Stromal cell of bone marrow (primary cell): Measurements from ENCODE around the gene CEMP1.

ENCODE experiments used
- DNase-seq: peaks from one replicate; pipeline ENCODE4 v3.0.0-alpha.2; 2012; ENCODE audit warnings: low read depth

The CEMP1 gene

GRCh38 chr16:2500430-2500917, 30.7 kb downstream of the CEMP1 start:
- no peak for DNase-seq

- DNase-seq = no peak
Observed at GRCh38 chr16:2499890-2500429, 31.2 kb downstream of the CEMP1 start.

- no peak for DNase-seq
Observed at GRCh38 chr16:2499454-2499853, 31.8 kb downstream of the CEMP1 start.

- no peak for DNase-seq
Observed at GRCh38 chr16:2498531-2499253, 32.5 kb downstream of the CEMP1 start.

GRCh38 chr16:2497695-2498484, 33.3 kb downstream of the CEMP1 start:
- no peak for DNase-seq

GRCh38 chr16:2497116-2497630, 34.0 kb downstream of the CEMP1 start:
- DNase-seq = no peak

- no peak for DNase-seq
Observed at GRCh38 chr16:2496223-2497115, 34.7 kb downstream of the CEMP1 start.

- DNase-seq = no peak
Observed at GRCh38 chr16:2495041-2495440, 36.2 kb downstream of the CEMP1 start.

- no peak for DNase-seq
Observed at GRCh38 chr16:2494616-2495015, 36.6 kb downstream of the CEMP1 start.

- no peak for DNase-seq
Observed at GRCh38 chr16:2493605-2494004, 37.6 kb downstream of the CEMP1 start.

GRCh38 chr16:2492292-2492691, 38.9 kb downstream of the CEMP1 start:
- no peak for DNase-seq

GRCh38 chr16:2490190-2491105, 40.8 kb downstream of the CEMP1 start:
- no peak for DNase-seq

GRCh38 chr16:2489581-2489980, 41.6 kb downstream of the CEMP1 start:
- no peak for DNase-seq

- no peak for DNase-seq
Observed at GRCh38 chr16:2487903-2488531, 43.2 kb downstream of the CEMP1 start.

GRCh38 chr16:2487517-2487842, 43.7 kb downstream of the CEMP1 start:
- no peak for DNase-seq

- no peak for DNase-seq
Observed at GRCh38 chr16:2486645-2487516, 44.3 kb downstream of the CEMP1 start.

- no peak for DNase-seq
Observed at GRCh38 chr16:2485811-2486507, 45.2 kb downstream of the CEMP1 start.

GRCh38 chr16:2484898-2485508, 46.2 kb downstream of the CEMP1 start:
- no peak for DNase-seq
